Epidermal melanocyte (primary cell): ENCODE results near the gene B4GALT2.

Experiments used
- DNase-seq: peaks from one replicate; pipeline ENCODE4 v3.0.0; 2011; ENCODE audit warnings: low spot score; ENCODE audit not compliant: insufficient read length

The B4GALT2 gene

GRCh38 chr1:44029260-44029910 is 50.4 kb downstream of the B4GALT2 start:
- no peak for DNase-seq

GRCh38 chr1:44029911-44030604 is 51.0 kb downstream of the B4GALT2 start:
- peak; percentile 94 for DNase-seq

- no peak for DNase-seq
Measured at GRCh38 chr1:44030605-44031251, 51.7 kb downstream of the B4GALT2 start.

- no peak for DNase-seq
Measured at GRCh38 chr1:44031252-44032169, 52.5 kb downstream of the B4GALT2 start, which contains the start of gene SLC6A9. Gene SLC6A9 (minus strand): TSS chr1:44031462. CDS start chr1:44024277, 7,185 bp downstream.

- no peak for DNase-seq
Measured at GRCh38 chr1:44032170-44032790, 53.3 kb downstream of the B4GALT2 start.

- no peak for DNase-seq
Measured at GRCh38 chr1:44033041-44033575, 54.1 kb downstream of the B4GALT2 start.

- DNase-seq, result no peak
Measured at GRCh38 chr1:44033756-44034155, 54.7 kb downstream of the B4GALT2 start.

GRCh38 chr1:44034423-44034822 is 55.4 kb downstream of the B4GALT2 start:
- DNase-seq, result no peak

GRCh38 chr1:44034976-44035716 is 56.1 kb downstream of the B4GALT2 start:
- no peak for DNase-seq

GRCh38 chr1:44035726-44036408 is 56.9 kb downstream of the B4GALT2 start:
- DNase-seq, result no peak

- peak; percentile 67 for DNase-seq
Measured at GRCh38 chr1:44036409-44037139, 57.6 kb downstream of the B4GALT2 start.

- no peak for DNase-seq
Measured at GRCh38 chr1:44037154-44037553, 58.1 kb downstream of the B4GALT2 start.

- no peak for DNase-seq
Measured at GRCh38 chr1:44038876-44039657, 60.1 kb downstream of the B4GALT2 start.

GRCh38 chr1:44040418-44040817 is 61.4 kb downstream of the B4GALT2 start:
- no peak for DNase-seq
